ENCODE data around the gene PPP1R15B. TPM values are rescaled to one million over a fixed set of nuclear protein-coding genes. Genes with fewer than 3 reads are reported as not detected.

PPP1R15B gene
- total RNA-seq, 1 donor: 30.3 TPM

DNA sequence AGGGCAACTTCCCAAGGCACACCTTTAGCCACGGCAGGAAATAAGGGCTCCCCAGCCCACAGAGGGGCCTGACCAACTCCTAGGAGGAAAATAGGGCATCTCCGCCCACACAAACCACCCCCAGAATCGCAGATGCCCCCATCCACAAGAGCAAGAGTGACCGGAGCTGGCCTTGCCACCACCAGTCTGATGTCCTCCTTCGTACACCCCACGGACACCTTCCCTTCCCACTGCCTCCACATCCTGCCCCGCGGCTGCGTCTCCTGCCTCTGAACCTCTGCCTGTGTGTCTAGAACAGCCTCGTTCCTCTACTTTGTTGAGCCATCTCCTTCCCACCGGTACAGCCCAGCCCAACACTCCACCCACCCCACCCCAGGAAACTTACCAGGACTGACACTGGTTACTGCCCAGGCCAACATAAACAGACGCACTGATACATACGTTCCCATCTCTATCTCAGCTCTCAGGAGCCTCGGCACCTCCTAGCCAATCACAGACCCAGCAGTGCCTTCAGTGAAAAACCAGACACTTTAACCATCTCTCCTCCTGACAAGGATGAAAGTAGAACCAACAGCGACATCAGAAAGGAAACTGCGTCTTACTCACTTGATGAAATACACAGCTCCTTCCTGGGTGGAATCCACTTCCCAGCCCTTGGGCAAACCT, 44.3 kb downstream of the PPP1R15B start:
- no peak for DNase-seq (ENCODE audit: low read depth)
- TF ChIP-seq, protein P1, sequence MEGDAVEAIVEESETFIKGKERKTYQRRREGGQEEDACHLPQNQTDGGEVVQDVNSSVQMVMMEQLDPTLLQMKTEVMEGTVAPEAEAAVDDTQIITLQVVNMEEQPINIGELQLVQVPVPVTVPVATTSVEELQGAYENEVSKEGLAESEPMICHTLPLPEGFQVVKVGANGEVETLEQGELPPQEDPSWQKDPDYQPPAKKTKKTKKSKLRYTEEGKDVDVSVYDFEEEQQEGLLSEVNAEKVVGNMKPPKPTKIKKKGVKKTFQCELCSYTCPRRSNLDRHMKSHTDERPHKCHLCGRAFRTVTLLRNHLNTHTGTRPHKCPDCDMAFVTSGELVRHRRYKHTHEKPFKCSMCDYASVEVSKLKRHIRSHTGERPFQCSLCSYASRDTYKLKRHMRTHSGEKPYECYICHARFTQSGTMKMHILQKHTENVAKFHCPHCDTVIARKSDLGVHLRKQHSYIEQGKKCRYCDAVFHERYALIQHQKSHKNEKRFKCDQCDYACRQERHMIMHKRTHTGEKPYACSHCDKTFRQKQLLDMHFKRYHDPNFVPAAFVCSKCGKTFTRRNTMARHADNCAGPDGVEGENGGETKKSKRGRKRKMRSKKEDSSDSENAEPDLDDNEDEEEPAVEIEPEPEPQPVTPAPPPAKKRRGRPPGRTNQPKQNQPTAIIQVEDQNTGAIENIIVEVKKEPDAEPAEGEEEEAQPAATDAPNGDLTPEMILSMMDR (IDR thresholded peaks at IDR 0.05; ENCODE audit: insufficient read depth, low read length): no peak
- H3K4me3 ChIP-seq (ENCODE audit: low read depth, low read length): no peak overlapping the region

DNA sequence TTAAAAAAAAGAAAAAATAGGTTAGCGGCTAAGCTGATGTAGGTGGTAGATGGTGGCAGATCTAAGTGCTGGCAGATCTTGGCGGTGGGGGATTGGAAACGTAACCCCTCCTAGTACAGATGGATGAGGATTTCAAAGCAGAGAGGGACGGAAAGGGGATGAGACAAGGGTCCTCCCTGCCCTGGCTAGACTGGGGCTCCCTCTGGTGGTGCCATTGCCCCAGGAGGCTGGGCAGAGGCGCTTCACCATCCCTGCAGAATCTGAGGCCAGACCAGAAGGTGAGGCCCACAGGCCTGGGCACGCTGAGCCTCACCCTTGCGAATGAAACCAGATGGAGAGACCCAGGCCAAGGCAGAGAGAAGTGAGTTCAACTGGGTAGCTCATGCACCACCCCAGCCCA, 44.9 kb downstream of the PPP1R15B start:
- no peak for DNase-seq (ENCODE audit: low read depth)
- TF ChIP-seq, protein P1 (IDR thresholded peaks at IDR 0.05; ENCODE audit: insufficient read depth, low read length): peak; percentile 49
- no peak overlapping the region for H3K4me3 ChIP-seq (ENCODE audit: low read depth, low read length)

DNA sequence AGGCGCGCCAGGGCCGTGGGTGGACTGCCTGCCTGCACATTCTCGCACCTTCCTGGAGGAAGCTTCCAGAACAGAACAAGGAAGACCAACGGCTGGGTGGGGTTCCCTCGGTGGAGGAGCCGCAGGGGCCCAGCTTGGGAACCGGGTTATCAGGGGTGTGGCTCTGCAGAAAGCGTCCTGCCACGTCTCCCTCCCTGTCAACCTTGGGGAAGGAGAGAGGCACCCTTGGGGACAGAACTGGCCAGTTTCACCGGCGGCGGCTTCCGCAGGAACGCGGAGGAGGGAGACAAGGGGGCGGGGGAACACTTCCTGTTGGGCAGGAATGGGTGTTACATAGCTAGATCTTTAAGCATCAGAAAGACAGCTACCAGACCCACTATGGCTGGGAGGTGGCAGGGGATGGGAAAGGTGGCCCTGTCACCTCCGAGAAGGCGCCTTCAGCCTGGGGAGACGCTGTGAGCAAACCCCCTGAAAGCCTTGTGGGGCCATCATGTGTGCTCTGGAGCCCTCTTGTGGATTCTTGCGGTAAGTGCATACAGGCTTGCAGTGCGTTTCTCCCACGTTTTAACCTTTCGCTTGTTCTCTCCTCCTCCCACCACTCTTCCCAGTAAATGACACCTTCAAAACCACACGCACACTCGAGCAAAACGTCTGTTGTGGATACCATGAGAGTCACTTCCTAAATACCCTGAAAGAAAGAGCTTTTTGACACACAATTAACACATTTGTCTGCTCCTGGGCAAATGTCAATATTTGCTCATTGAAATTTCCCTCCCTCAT, 48.1 kb downstream of the PPP1R15B start:
- TF ChIP-seq, protein P1 (IDR thresholded peaks at IDR 0.05; ENCODE audit: insufficient read depth, low read length): peak; percentile 95
- peak; percentile 83 for DNase-seq (ENCODE audit: low read depth)
- H3K4me3 ChIP-seq (ENCODE audit: low read depth, low read length): peak overlapping the region; percentile 59

DNA sequence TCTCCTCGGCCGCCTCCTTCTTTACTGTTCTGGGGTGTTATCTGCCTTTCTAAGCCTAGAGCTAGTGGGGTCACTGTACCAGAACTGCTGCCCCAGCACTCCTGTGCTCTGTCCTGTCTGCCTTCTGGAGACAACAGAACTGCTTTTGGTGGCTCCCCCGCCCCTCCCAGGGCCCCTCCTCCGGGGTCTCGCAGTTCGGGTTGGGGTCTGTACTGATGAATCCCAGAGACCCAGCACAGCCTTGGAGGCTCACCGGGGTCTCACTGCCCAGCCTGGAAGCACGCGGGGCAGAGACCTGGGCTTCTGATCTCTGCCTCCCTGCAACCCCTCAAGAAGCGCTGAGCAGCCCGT, 48.7 kb downstream of the PPP1R15B start:
- no peak overlapping the region for H3K4me3 ChIP-seq (ENCODE audit: low read depth, low read length)
- no peak for DNase-seq (ENCODE audit: low read depth)
- TF ChIP-seq, protein P1 (IDR thresholded peaks at IDR 0.05; ENCODE audit: insufficient read depth, low read length): no peak

DNA sequence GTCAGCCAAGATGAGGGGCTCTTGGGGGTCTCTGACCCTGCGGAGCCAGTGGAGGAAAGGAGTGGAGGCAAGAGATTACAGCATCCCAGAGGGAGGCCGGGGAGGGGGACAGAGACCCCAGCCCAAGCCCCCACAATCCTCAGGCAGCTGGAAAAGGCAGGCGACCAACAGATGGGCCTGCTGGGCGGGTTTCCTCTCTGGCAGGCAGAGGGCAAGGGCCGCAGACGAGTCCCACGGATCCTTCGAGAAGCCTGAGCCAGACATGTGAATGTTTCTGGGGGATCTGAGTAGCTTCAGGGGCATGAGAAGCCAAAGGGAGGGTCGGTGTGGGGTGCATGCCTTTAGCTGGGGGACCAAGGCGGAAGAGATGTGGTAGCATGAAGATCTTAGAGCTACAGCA, 49.8 kb downstream of the PPP1R15B start:
- TF ChIP-seq, protein P1 (IDR thresholded peaks at IDR 0.05; ENCODE audit: insufficient read depth, low read length): no peak
- no peak for DNase-seq (ENCODE audit: low read depth)
- no peak overlapping the region for H3K4me3 ChIP-seq (ENCODE audit: low read depth, low read length)

DNA sequence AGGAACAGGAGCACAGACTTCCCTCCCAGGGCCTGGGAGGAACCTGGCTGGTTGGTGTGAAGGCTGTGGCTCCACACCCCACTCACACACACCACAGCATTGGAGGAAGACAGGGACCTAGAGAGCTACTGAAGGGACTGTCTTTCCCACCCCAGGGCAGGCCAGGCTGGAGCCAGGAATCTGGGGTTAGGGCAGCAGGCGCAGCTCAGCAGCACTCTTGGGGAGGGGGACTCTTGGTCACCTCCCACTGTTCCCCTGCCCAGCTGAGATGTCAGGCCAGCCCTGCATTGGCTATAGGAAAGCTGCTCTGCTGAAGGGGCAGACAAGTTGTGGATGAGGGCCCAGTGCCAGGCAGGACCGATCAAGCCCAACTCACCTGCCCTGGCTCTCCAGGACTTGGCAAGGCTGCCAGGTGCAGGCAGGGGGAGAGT, 50.3 kb downstream of the PPP1R15B start:
- TF ChIP-seq, protein P1 (IDR thresholded peaks at IDR 0.05; ENCODE audit: insufficient read depth, low read length): no peak
- H3K4me3 ChIP-seq (ENCODE audit: low read depth, low read length): no peak overlapping the region
- DNase-seq (ENCODE audit: low read depth): no peak
